ENCODE measurements around the gene ZFYVE28.

The ZFYVE28 gene

DNA sequence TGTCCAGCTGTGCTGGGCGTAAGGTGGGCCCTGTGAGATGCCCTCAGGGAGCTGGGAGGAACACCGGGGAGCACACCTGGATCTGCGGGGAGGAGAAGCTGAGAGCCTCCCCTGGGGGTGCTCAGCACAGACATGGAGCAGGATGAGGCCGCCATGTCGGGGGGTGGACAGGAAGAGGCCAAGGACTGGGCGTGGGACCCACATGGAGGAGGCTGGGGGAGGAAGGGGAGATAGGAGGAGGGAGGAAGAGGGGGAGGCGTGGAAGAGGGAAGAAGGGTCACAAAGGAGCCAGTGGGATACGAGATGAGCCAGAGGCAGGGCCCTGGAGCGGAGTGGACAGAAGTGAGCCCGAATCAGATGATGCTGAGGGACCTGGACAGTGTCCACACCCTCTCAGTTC is 66.3 kb downstream of the ZFYVE28 start:
- no peak for DNase-seq

GRCh38 chr4:2350982-2351381 is 67.5 kb downstream of the ZFYVE28 start:
- no peak for DNase-seq

- DNase-seq = no peak
Observed at GRCh38 chr4:2348786-2349185, 69.7 kb downstream of the ZFYVE28 start.

- DNase-seq = no peak
Observed at GRCh38 chr4:2347190-2347589, 71.3 kb downstream of the ZFYVE28 start.

DNA sequence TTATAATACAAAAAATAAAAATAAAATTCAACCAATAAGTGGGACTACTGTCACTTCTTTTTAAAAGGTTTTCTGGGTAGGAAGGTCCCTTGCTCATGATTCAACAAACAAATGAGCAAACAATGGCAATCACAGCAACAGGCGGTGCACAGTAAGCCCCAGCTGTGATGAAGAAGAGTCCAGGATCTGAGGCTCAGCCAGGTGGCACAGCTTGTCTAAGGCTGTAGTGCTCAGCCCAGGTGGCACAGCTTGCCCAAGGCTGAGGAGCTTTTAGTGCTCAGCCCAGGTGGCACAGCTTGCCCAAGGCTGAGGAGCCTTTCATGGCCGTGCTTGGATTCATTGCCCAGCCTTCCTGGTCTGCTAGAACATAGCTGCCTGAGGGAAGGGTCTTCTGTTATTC is 75.0 kb downstream of the ZFYVE28 start:
- no peak for DNase-seq

DNA sequence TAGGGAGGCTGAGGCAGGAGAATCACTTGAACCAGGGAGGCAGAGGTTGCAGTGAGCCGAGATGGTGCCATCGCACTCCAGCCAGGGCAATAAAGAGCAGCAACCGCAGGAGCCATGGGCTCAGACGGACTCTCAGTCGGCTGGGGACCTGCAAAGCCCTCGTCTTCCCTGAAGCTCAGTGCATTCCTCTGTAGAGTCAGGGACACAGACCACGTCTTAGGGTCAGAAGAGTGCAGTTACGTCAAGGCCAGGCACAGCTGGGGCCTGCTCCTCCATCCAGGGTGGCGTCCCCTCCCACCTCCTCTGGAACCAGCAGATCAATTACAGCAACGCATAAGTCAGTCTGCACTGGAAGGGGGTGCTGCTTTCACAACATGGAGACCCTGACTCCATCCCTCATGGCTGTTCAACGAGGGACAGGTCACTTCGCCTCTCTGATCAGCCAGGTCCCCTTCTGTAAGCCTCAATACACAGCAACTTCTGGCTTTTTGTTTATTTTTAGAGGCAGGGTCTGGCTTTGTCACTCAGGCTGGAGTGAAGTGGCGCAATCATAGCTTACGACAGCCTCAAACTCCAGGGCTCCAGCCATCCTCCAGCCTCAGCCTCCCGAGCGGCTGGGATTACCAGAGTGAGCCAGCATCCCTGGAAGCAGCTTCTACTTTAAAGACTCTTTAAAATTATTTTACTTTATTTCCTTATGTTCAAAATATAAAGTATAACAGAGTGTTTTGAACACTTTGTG is 76.4 kb downstream of the ZFYVE28 start:
- DNase-seq = no peak

DNA sequence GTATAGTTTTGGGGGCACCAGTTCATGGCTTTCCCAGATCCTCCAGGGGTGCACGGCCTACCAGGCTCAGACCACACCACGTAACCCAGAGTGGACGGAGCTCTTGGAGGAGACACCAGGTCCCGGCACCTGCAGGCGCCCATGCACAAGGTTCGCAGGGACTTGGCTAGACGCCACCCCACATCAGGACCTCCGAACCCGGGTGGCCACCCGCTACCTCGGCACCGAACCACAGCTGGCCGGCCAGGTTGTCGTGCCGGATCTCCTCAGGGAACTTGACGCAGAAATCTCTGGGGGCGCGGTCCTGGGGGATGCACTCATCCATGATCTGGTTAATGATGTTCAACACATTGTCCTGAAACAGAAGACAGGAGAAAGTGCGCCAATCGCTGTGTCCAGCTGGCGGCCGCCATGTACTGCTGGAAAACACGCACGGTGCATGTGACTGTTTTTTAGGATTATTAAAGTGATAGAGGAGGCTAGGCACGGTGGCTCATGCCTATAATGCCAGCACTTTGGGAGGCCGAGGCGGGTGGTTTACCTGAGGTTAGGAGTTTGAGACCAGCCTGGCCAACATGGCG is 77.1 kb downstream of the ZFYVE28 start:
- DNase-seq = no peak

DNA sequence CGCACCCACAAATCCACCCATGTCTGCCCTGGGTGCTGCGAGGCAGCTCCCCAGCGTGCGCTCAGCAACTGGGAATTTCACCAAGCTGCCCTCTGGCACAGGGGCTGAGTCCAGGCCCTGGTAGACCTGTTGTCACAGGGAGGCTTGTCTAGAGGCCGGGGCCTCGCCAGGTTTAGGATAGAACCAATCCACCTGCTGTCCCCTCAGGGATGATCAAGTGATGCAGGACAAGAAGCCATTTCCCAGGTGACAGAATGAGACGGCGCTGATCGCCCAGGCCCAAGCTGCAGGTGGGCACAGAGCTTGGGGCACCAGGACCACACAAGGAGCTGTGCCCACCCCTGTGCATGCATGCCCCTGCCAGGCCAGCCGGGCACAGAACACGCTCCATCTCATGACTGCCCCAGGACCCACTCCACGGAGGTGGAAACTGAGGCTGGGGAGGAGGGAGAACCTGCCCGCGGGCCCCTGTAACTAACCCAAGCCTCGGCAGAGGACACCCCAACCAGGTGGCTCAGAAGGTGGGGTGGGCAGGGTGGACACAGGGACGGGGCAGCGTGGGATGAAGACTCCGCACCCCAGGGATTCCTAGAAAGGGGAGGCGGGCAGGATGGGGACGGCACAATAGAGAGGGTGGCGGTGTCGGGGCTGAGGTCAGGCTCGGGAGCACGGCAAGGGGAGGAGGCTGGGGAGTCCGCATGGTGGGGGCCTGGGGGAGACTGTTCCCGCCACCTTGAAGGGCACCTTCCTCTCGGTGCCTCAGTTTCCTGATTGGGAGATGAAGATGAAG is 78.0 kb downstream of the ZFYVE28 start:
- no peak for DNase-seq

- no peak for DNase-seq
Observed at GRCh38 chr4:2339458-2340271, 78.8 kb downstream of the ZFYVE28 start.

- DNase-seq = no peak
Observed at GRCh38 chr4:2338754-2339457, 79.5 kb downstream of the ZFYVE28 start.

DNA sequence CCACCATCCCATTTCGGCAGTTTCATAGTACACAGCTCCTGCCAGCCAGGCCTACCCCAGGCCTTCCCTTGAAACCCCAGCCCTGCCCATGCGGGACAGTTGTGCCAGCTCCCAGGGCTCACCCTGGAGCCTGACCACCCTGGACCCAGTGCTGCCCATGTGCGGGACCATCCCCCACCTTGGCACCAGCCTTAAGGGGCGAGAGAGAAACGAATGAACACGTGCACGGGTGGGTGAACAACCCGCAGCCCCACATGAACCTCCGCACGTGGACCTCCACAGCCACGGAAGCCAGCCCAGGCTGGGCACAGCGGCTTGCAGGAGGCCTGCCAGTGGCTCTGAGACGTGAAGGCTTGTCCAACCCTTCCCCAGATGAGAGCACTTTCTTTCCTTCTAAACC is 80.5 kb downstream of the ZFYVE28 start:
- DNase-seq = no peak

GRCh38 chr4:2337131-2337723 is 81.2 kb downstream of the ZFYVE28 start:
- no peak for DNase-seq

- DNase-seq = no peak
Observed at GRCh38 chr4:2336659-2337058, 81.8 kb downstream of the ZFYVE28 start.

GRCh38 chr4:2335729-2336101 is 82.7 kb downstream of the ZFYVE28 start:
- no peak for DNase-seq

DNA sequence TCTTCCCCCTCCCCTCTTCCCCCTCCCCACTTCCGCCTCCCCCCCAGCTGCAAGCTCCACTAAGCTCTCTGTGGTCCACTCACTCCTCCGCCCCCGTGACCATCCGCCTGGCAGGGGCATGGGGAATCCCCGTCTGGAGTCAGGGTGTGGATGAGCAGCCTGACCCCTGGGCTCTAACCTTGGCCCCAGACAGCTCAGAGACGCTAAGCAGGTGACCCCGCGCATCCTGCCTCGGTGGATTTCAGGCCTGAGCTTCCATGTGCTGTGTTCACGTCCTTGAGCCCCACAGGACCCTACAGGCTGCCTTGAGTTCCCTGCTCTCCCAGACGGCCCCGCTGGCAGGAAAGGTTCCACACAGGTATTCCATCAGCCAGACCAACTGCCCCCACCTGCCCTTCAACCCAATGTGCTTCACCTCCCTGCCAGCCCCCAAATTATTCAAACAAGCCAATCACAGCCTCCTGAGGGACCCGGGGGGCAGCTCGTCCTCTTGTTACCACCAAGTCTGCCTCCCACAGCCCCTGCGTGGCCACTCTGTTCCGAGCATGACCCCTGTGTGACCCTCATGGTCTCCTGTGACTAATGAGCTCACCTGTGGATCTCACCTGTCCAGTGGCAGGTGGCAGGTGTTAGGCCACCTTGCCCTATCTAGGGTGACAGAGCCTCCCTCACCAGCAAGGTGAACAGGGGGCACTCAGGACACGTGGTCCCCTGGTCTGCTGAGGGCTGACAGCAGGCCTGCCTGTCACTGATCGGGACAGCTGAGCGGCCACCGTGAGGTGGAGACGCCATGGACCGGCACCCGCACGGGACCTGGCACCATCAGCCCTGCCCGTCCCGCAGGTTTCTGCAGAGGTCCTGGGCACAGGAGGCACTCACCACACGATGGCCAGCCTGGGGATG is 83.4 kb downstream of the ZFYVE28 start:
- no peak for DNase-seq

- DNase-seq = no peak
Observed at GRCh38 chr4:2333916-2334644, 84.4 kb downstream of the ZFYVE28 start.

GRCh38 chr4:2333356-2333841 is 85.0 kb downstream of the ZFYVE28 start:
- no peak for DNase-seq

GRCh38 chr4:2332976-2333319 is 85.5 kb downstream of the ZFYVE28 start:
- no peak for DNase-seq

DNA sequence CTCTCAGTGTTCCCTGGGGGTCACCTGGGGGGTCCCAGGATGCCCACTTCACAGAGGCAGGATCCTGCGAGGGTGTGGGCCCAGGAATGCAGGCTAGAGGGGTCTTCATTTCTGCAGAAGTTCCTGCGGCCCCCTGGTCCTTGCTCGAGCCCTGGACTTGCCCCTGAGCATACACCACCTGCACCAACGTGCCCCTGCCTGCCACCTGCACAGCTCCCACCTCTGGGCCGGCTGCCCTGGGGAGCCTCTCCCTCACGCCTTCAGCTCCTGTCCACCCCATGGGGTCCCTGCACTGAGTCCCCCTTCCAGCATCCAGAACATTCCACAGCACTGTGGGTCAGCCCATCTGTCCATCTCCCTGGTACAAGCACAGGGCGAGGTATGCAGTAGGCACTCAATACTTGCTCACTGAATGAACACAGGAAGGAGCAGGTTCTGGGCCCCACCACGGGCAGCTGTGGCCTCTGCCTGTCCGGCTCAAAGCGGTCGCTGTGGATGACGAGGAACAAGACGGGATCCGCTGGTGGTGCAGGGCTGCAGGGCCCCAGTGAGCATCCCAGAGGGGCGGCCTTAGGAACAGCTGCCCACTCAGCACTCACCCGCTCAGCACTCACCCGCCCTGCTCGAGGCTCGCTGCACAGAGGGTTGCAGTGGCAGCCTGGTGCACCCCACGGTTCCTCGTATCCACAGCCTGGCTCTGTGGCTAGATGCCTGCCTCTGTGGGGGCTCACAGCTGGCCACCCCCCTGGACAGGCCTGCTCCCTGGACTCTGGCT is 86.1 kb downstream of the ZFYVE28 start:
- no peak for DNase-seq
